Measurements from ENCODE around the gene SLC46A1.

SLC46A1 gene

DNA sequence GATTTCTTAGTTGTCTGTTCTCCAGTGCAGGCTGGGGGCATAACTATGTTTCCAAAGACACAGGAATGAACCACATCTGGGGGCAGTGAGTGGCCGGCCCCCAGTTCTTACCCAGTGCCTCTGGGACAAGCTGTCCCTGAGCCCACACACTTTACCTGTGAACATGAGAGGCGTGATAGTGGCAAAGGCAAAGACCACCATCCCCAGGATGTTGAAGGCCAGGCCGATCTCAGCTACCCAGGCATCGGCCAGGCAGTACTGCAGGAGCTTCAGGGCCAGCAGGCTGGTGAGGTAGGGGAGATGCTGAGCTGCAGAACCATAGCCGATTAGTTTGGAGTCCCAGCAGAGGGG lies 1.6 kb downstream of the SLC46A1 start:
- DNase-seq (ENCODE audit: low read depth): no peak
- no peak overlapping the region for H3K4me3 ChIP-seq (ENCODE audit: low read depth, low read length)
- TF ChIP-seq, protein P1, sequence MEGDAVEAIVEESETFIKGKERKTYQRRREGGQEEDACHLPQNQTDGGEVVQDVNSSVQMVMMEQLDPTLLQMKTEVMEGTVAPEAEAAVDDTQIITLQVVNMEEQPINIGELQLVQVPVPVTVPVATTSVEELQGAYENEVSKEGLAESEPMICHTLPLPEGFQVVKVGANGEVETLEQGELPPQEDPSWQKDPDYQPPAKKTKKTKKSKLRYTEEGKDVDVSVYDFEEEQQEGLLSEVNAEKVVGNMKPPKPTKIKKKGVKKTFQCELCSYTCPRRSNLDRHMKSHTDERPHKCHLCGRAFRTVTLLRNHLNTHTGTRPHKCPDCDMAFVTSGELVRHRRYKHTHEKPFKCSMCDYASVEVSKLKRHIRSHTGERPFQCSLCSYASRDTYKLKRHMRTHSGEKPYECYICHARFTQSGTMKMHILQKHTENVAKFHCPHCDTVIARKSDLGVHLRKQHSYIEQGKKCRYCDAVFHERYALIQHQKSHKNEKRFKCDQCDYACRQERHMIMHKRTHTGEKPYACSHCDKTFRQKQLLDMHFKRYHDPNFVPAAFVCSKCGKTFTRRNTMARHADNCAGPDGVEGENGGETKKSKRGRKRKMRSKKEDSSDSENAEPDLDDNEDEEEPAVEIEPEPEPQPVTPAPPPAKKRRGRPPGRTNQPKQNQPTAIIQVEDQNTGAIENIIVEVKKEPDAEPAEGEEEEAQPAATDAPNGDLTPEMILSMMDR (IDR thresholded peaks at IDR 0.05; ENCODE audit: insufficient read depth, low read depth, low read length, missing control alignments): no peak

DNA sequence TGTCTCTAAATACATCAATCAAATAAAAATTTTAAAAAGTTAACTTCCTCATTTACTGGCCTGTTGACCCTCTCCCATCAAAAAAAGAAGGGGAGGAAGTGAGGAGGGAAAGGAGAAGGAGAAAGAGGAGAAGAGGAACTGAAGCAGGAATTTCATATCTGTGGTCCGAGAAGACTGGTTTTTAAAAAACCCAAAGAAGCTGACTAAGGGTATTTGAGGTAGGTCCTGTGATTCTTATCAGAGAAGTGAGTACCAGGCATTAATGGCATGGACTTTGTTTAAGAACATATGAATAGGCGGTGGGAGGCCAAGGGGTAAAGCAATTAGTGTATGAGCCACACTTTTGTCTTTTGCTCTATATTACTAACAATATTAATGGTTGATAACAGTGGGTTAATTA lies 2.0 kb downstream of the SLC46A1 start:
- no peak overlapping the region for H3K4me3 ChIP-seq (ENCODE audit: low read depth, low read length)
- TF ChIP-seq, protein P1 (IDR thresholded peaks at IDR 0.05; ENCODE audit: insufficient read depth, low read depth, low read length, missing control alignments): no peak
- no peak for DNase-seq (ENCODE audit: low read depth)

DNA sequence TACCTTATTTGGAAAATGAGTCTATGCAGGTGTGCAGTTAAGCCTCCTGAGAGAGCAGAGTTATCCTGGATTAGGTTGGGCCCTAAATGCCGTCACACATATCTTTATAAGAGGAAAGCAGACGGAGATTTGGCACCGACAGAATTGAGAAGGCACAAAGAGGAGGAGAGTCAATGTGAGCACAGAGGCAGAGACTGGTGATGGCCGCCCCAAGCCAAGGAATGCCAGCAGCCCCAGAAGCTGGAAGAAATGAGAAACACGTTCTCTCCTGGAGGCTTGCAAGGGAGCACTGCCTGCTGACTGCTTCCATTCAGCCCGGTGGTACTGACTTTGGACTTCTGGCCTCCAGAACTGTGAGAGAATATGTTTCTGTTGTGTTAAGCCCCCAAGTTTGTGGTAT lies 3.2 kb downstream of the SLC46A1 start:
- no peak overlapping the region for H3K4me3 ChIP-seq (ENCODE audit: low read depth, low read length)
- DNase-seq (ENCODE audit: low read depth): no peak
- TF ChIP-seq, protein P1 (IDR thresholded peaks at IDR 0.05; ENCODE audit: insufficient read depth, low read depth, low read length, missing control alignments): no peak

DNA sequence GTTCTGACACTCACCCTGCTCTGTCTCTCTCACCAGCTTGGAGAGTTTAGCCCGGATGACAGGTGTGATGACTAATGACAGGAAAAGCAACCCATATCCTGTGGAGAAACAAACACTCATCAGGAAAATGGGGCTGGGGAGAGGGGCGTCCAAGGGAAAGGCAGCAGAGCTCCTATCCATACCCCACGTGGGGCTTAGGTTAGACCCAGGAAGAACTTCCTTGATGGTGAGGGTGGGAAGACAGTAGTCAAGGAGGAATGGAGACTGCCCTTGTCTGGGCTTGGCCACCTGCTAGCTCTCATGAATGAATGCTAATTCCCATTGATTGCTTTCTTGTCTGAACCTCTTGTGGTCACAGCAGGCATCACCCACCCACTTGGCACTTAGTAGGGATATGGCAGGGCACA lies 3.8 kb downstream of the SLC46A1 start:
- no peak for DNase-seq (ENCODE audit: low read depth)
- no peak overlapping the region for H3K4me3 ChIP-seq (ENCODE audit: low read depth, low read length)

DNA sequence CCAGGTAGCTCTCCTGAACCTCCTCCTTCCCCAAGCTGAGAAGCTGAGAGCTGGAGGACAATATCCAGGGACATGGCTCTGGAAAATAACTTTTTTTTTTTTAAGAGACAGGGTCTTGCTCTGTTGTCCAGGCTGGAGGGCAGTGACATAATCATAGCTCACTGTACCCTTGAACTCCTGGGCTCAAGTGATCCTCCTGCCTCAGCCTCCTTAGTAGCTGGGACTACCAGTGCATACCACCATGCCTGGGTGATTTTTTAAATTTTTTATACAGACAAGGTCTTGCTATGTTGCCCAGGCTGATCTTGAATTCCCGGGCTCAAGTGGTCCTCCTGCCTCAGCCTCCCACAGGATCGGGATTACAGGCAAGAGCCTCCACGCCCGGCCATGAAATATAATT lies 6.2 kb downstream of the SLC46A1 start:
- no peak for DNase-seq (ENCODE audit: low read depth)
- TF ChIP-seq, protein P1 (IDR thresholded peaks at IDR 0.05; ENCODE audit: insufficient read depth, low read depth, low read length, missing control alignments): no peak
- H3K4me3 ChIP-seq (ENCODE audit: low read depth, low read length): no peak overlapping the region

More for the DNA sequence above, 3.8 kb downstream of the SLC46A1 start:
- TF ChIP-seq, protein P1 (IDR thresholded peaks at IDR 0.05; ENCODE audit: insufficient read depth, low read depth, low read length, missing control alignments): no peak

DNA sequence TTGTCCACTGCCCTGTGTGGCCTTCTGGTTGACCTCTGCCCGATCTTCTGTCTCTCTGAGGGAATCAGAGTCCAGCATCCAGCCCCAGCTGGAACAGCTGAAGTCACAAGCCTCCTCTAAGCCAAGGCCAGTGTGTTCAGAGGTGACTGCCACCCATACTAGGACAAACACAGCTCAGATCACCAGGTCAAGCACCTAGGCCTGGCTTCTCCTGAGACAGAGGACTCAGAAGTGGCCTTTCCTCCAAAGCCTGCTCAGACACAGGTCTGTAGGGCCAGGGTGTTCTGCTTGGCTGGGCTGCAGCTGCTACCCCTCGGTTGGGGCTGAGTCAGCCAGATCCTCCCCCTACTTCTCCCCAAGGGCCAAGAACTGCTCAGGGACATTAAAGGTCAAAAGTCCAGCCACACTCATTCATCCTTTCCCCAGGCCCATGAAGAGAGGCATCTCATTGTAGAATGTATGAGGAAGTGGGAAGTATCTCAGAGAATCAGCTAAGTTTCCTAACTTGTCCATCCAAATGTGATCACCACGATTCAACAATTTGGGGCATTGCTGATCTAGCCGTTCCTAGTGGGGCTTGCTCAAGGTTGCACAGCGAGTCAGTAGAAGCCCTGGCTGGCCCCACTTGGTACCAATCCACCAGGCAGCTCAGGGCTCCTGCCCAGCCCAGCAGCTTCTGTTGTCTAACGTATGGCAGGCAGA lies 7.6 kb downstream of the SLC46A1 start:
- H3K4me3 ChIP-seq (ENCODE audit: low read depth, low read length): no peak overlapping the region
- DNase-seq (ENCODE audit: low read depth): no peak
- TF ChIP-seq, protein P1 (IDR thresholded peaks at IDR 0.05; ENCODE audit: insufficient read depth, low read depth, low read length, missing control alignments): no peak

DNA sequence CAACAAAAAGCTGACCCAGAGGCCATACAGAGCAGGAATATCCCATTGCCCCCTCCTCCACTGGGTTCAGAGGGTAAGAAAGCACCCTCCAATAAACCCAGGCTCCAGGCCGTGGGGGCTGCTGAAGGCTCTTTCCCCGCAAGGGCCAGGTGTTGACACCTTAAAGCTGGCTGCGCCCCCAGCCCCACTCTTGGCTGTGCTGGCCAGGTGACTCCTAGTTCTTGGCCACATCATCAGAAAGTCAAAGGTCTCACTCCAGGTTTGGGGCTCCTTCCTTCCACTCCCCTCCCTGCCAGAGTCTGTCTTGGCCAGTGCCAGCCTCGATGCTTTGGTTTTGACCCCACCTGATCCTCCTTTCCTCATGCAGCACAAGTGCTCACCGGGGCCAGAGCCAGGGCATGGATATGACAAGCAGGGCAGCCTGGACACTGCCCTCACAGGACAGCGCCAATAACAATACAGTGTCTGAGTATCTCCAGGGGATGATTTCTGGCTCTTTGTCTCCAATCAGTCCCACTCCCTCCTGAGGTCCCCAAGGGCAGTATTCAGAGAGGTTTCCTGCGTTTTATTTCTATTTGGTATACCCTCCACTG lies 8.2 kb downstream of the SLC46A1 start:
- TF ChIP-seq, protein P1 (IDR thresholded peaks at IDR 0.05; ENCODE audit: insufficient read depth, low read depth, low read length, missing control alignments): no peak
- no peak overlapping the region for H3K4me3 ChIP-seq (ENCODE audit: low read depth, low read length)
- DNase-seq (ENCODE audit: low read depth): no peak
